H9 (cell line): ENCODE measurements around the gene MAN1A2. TPM values are rescaled to one million over a fixed set of nuclear protein-coding genes. Genes with fewer than 3 reads are reported as not detected.

Source experiments
- DNase-seq: peaks from one replicate; pipeline ENCODE4 v3.0.0-alpha.2; 2017
- H2AFZ ChIP-seq: one replicate; pipeline ENCODE4 v1.6.1; 2013; ENCODE audit warnings: mild to moderate bottlenecking, low read length, control low read depth, moderate library complexity
- H2AK5ac ChIP-seq: 2 replicates; pipeline ENCODE4 v1.6.1; 2013; ENCODE audit warnings: low read length, control low read depth, mixed read lengths; ENCODE audit not compliant: insufficient read length
- H2BK120ac ChIP-seq: one replicate; pipeline ENCODE4 v1.6.1; 2013; ENCODE audit warnings: low read depth, mild to moderate bottlenecking, low read length, control low read depth, inconsistent platforms; ENCODE audit not compliant: poor library complexity, severe bottlenecking
- H2BK12ac ChIP-seq: 2 replicates; pipeline ENCODE4 v1.6.1; 2013; ENCODE audit warnings: low read length, control low read depth, mixed read lengths, low read depth; ENCODE audit not compliant: insufficient read length
- H2BK15ac ChIP-seq: 2 replicates; pipeline ENCODE4 v1.6.1; 2013; ENCODE audit warnings: low read depth, low read length, control low read depth
- H2BK20ac ChIP-seq: one replicate; pipeline ENCODE4 v1.6.1; 2013; ENCODE audit warnings: low read depth, mild to moderate bottlenecking, low read length, control low read depth, inconsistent platforms; ENCODE audit not compliant: poor library complexity, severe bottlenecking
- H2BK5ac ChIP-seq: 2 replicates; pipeline ENCODE4 v1.6.1; 2013; ENCODE audit warnings: low read length, control low read depth, mixed read lengths; ENCODE audit not compliant: insufficient read length
- H3K14ac ChIP-seq: 2 replicates; pipeline ENCODE4 v1.6.1; 2013; ENCODE audit warnings: low read length, control low read depth; ENCODE audit not compliant: insufficient read depth
- H3K18ac ChIP-seq: 2 replicates; pipeline ENCODE4 v1.6.1; 2013; ENCODE audit warnings: low read depth, mild to moderate bottlenecking, mixed read lengths, low read length, control low read depth; ENCODE audit not compliant: insufficient read length
- H3K23ac ChIP-seq: 2 replicates; pipeline ENCODE4 v1.6.1; 2013; ENCODE audit warnings: low read length, control low read depth, mixed read lengths, low read depth; ENCODE audit not compliant: insufficient read length
- H3K23me2 ChIP-seq: 2 replicates; pipeline ENCODE4 v1.6.1; 2013; ENCODE audit warnings: low read depth, mild to moderate bottlenecking, mixed read lengths, low read length, control low read depth; ENCODE audit not compliant: insufficient read length, poor library complexity, severe bottlenecking
- H3K27ac ChIP-seq: 2 replicates; pipeline ENCODE4 v1.5.1; 2013; ENCODE audit warnings: low read length, control low read depth, mixed read lengths, low read depth; ENCODE audit not compliant: insufficient read length
- H3K27me3 ChIP-seq: 2 replicates; pipeline ENCODE4 v1.6.1; 2013; ENCODE audit warnings: low read length, control low read depth, inconsistent platforms; ENCODE audit not compliant: insufficient read depth
- H3K4ac ChIP-seq: 2 replicates; pipeline ENCODE4 v1.6.1; 2013; ENCODE audit warnings: low read depth, mild to moderate bottlenecking, control low read depth, inconsistent platforms, low read length, moderate library complexity
- H3K4me1 ChIP-seq: 2 replicates; pipeline ENCODE4 v1.6.1; 2013; ENCODE audit warnings: low read length, control low read depth, inconsistent platforms; ENCODE audit not compliant: insufficient read depth
- H3K4me2 ChIP-seq: 2 replicates; pipeline ENCODE4 v1.6.1; 2013; ENCODE audit warnings: low read length, control low read depth, mixed read lengths; ENCODE audit not compliant: insufficient read length, insufficient read depth
- H3K56ac ChIP-seq: 2 replicates; pipeline ENCODE4 v1.6.1; 2013; ENCODE audit warnings: low read depth, mild to moderate bottlenecking, mixed read lengths, low read length, control low read depth; ENCODE audit not compliant: insufficient read length
- H3K79me1 ChIP-seq: 2 replicates; pipeline ENCODE4 v1.6.1; 2013; ENCODE audit warnings: low read depth, mild to moderate bottlenecking, moderate library complexity, low read length, control low read depth, inconsistent platforms; ENCODE audit not compliant: insufficient read depth, poor library complexity, severe bottlenecking
- H3K79me2 ChIP-seq: 2 replicates; pipeline ENCODE4 v1.6.1; 2013; ENCODE audit warnings: low read length, control low read depth, inconsistent platforms; ENCODE audit not compliant: insufficient read depth
- H3K9ac ChIP-seq: 2 replicates; pipeline ENCODE4 v1.6.1; 2013; ENCODE audit warnings: low read length, control low read depth, mixed read lengths; ENCODE audit not compliant: insufficient read length; ENCODE audit errors: extremely low read depth
- H3K9me3 ChIP-seq: one replicate; pipeline ENCODE4 v1.6.1; 2013; ENCODE audit warnings: low read depth, low read length, inconsistent platforms; ENCODE audit not compliant: control insufficient read depth
- H3T11ph ChIP-seq: one replicate; pipeline ENCODE4 v1.6.1; 2013; ENCODE audit warnings: mild to moderate bottlenecking, low read length, control low read depth, inconsistent platforms
- H4K20me1 ChIP-seq: one replicate; pipeline ENCODE4 v1.6.1; 2013; ENCODE audit not compliant: control insufficient read depth, insufficient read length, insufficient read depth
- H4K5ac ChIP-seq: 2 replicates; pipeline ENCODE4 v1.6.1; 2013; ENCODE audit warnings: low read depth, mild to moderate bottlenecking, mixed read lengths, low read length, control low read depth; ENCODE audit not compliant: insufficient read length
- H4K8ac ChIP-seq: replicated peaks from 2 replicates; pipeline ENCODE4 v1.6.1; 2013; ENCODE audit warnings: low read length, control low read depth, mixed read lengths, low read depth; ENCODE audit not compliant: insufficient read length
- H4K91ac ChIP-seq: 2 replicates; pipeline ENCODE4 v1.6.1; 2013; ENCODE audit warnings: low read depth, mild to moderate bottlenecking, moderate library complexity, mixed read lengths, low read length, control low read depth; ENCODE audit not compliant: insufficient read length
- H3K27ac Mint-ChIP-seq, 3 experiments: 2 replicates in 2 of 3; 3 replicates in 1 of 3; pipeline ENCODE4 v1.8.0; 2020 to 2021; ENCODE audit warnings: mixed read lengths in 3 of 3, mild to moderate bottlenecking in 1 of 3, moderate library complexity in 1 of 3
- H3K27me3 Mint-ChIP-seq: 2 replicates; pipeline ENCODE4 v1.8.0; 2021; ENCODE audit warnings: low read depth, mild to moderate bottlenecking, moderate library complexity, mixed read lengths
- H3K36me3 Mint-ChIP-seq, 3 experiments: 2 replicates in 2 of 3; 3 replicates in 1 of 3; pipeline ENCODE4 v1.8.0; 2020 to 2021; ENCODE audit warnings: low read depth in 3 of 3, mixed read lengths in 3 of 3; ENCODE audit not compliant: insufficient read depth in 1 of 3
- H3K4me1 Mint-ChIP-seq, 2 experiments: 2 replicates each; pipeline ENCODE4 v1.8.0; 2020; ENCODE audit warnings: mixed read lengths in 2 of 2
- H3K4me3 Mint-ChIP-seq, 2 experiments: 2 replicates in 1 of 2; 3 replicates in 1 of 2; pipeline ENCODE4 v1.8.0; 2020 to 2021; ENCODE audit warnings: mild to moderate bottlenecking in 2 of 2, mixed read lengths in 2 of 2, moderate library complexity in 1 of 2
- H3K9me3 Mint-ChIP-seq, 2 experiments: 2 replicates in 1 of 2; 3 replicates in 1 of 2; pipeline ENCODE4 v1.8.0; 2020; ENCODE audit warnings: mild to moderate bottlenecking in 2 of 2, mixed read lengths in 2 of 2, moderate library complexity in 1 of 2
- WGBS: extraction: QIAGEN DNeasy Blood & Tissue Kit; methylation state at CpG from one replicate; pipeline ENCODE4 v1.1.7; 2013; ENCODE audit warnings: missing lambda C conversion rate, low lambda C conversion rate, mixed read lengths; ENCODE audit not compliant: insufficient read length; ENCODE audit errors: extremely low coverage; 5-methylcytosine and 5-hydroxymethylcytosine counted together
- total RNA-seq: library from RNA; stranded (reverse); gene quantifications from 2 replicates; pipeline ENCODE4 v1.2.1, GENCODE V29; 2021
- TF ChIP-seq, protein P1 (sequence below): fragments of 200-600 bp; sonication (generic); conservative IDR thresholded peaks from 3 replicates; pipeline ENCODE4 v1.8.0; 2021; ENCODE audit warnings: antibody characterized with exemption, mild to moderate bottlenecking

The MAN1A2 gene
- total RNA-seq, 1 experiment from 2014 or later, result 24.0 TPM

DNA sequence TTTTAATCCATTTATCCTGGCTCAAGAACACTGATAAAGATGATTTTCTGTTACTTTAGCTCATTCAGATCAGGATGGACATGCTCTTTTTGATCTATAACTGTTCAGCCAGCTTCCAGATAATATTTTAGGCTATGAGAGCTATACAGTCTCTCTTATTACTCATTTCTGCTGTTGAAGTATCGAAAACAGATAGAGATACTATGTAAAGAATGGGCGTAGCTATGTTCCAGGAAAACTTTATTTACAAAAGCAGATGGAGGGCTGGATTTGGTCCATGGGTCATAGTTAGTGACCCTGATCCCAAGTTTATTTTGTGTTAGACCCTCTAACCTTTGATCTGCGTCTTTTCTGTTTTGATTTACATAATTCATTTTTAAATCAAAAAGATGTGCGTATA lies 159.8 kb downstream of the MAN1A2 start:
- Histone ChIP-seq H4K5ac (no peak overlapping the region), H3K9ac (no peak overlapping the region), H3K23me2 (no peaks in the 10 kb centered on the region), H3K4me2 (no peak overlapping the region), H3K18ac (no peak overlapping the region), H3K9me3 (no peaks in the 10 kb centered on the region), H2BK12ac (no peak overlapping the region), H2BK15ac (no peak overlapping the region), H2AFZ (no peak overlapping the region), H2BK20ac (no peak overlapping the region), H4K8ac (no peak overlapping the region), H4K91ac (no peak overlapping the region), H3K4ac (no peak overlapping the region), H3K27ac (no peak overlapping the region), H3K27me3 (no peaks in the 10 kb centered on the region), H3K14ac (no peak overlapping the region), H3K4me1 (no peaks in the 10 kb centered on the region), H2BK5ac (no peak overlapping the region), H3K79me2 (no peaks in the 10 kb centered on the region), H4K20me1 (no peaks in the 10 kb centered on the region), H2BK120ac (no peak overlapping the region), H3K79me1 (no peaks in the 10 kb centered on the region), H2AK5ac (no peak overlapping the region), H3T11ph (no peak overlapping the region), H3K56ac (no peak overlapping the region), H3K23ac (no peak overlapping the region)
- no peak overlapping the region for H3K4me3 Mint-ChIP-seq
- DNase-seq, result no peak
- H3K27ac Mint-ChIP-seq, result no peak overlapping the region
- H3K9me3 Mint-ChIP-seq, result no peaks in the 10 kb centered on the region; a peak in 1 of 5 replicates
- peaks cover 0 to 3% (median 0%) of the 10 kb centered on the region in 3 experiments; a peak in 1 of 7 replicates for H3K36me3 Mint-ChIP-seq
- no peaks in the 10 kb centered on the region for H3K27me3 Mint-ChIP-seq
- H3K4me1 Mint-ChIP-seq, result no peaks in the 10 kb centered on the region
- TF ChIP-seq, protein P1, sequence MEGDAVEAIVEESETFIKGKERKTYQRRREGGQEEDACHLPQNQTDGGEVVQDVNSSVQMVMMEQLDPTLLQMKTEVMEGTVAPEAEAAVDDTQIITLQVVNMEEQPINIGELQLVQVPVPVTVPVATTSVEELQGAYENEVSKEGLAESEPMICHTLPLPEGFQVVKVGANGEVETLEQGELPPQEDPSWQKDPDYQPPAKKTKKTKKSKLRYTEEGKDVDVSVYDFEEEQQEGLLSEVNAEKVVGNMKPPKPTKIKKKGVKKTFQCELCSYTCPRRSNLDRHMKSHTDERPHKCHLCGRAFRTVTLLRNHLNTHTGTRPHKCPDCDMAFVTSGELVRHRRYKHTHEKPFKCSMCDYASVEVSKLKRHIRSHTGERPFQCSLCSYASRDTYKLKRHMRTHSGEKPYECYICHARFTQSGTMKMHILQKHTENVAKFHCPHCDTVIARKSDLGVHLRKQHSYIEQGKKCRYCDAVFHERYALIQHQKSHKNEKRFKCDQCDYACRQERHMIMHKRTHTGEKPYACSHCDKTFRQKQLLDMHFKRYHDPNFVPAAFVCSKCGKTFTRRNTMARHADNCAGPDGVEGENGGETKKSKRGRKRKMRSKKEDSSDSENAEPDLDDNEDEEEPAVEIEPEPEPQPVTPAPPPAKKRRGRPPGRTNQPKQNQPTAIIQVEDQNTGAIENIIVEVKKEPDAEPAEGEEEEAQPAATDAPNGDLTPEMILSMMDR, result no peak
- WGBS, result no CpG with 5 or more reads among the region's 4 CpGs
